OCI-LY1 (cell line): ENCODE measurements around the gene MCOLN1.

ENCODE experiments used
- EZH2 ChIP-seq: fragments of 200-600 bp; sonication (generic), shearing (Covaris generic); IDR thresholded peaks from 2 replicates; pipeline ENCODE4 v1.8.0; 2017; ENCODE audit warnings: borderline replicate concordance, mixed run types, mild to moderate bottlenecking, antibody characterized with exemption, low read length, moderate library complexity, mixed read lengths
- TF ChIP-seq, protein P1 (sequence below): fragments of 200-600 bp; sonication (generic), shearing (Covaris generic); IDR thresholded peaks from 2 replicates; pipeline ENCODE4 v1.5.1; 2017; ENCODE audit warnings: mild to moderate bottlenecking, antibody characterized with exemption, low read length, moderate library complexity, mixed read lengths

DNA sequence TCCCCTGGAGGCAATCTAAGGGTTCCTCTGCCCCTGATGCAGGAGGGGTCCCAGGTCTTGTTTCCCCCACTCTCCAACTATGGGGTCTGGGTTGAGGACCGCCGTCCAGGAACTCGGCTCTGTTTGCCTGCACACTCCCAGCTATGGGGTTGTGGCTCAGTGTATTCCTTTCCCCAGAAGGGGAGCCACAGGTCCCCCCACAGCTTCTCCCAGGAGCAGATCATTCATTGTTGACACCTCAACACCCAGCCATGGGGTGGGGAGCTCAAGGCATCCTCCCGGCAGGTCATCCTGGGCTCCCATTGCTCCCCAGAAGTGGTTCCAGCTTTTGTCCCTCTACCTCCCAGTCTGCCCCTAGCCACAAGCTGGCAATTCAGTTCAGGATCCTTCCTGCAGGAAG is 5.5 kb upstream of the MCOLN1 start:
- TF ChIP-seq, protein P1, sequence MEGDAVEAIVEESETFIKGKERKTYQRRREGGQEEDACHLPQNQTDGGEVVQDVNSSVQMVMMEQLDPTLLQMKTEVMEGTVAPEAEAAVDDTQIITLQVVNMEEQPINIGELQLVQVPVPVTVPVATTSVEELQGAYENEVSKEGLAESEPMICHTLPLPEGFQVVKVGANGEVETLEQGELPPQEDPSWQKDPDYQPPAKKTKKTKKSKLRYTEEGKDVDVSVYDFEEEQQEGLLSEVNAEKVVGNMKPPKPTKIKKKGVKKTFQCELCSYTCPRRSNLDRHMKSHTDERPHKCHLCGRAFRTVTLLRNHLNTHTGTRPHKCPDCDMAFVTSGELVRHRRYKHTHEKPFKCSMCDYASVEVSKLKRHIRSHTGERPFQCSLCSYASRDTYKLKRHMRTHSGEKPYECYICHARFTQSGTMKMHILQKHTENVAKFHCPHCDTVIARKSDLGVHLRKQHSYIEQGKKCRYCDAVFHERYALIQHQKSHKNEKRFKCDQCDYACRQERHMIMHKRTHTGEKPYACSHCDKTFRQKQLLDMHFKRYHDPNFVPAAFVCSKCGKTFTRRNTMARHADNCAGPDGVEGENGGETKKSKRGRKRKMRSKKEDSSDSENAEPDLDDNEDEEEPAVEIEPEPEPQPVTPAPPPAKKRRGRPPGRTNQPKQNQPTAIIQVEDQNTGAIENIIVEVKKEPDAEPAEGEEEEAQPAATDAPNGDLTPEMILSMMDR, result no peak
- no peak for TF ChIP-seq EZH2
